Measurements from ENCODE around the gene DNASE1L2.

The DNASE1L2 gene

DNA sequence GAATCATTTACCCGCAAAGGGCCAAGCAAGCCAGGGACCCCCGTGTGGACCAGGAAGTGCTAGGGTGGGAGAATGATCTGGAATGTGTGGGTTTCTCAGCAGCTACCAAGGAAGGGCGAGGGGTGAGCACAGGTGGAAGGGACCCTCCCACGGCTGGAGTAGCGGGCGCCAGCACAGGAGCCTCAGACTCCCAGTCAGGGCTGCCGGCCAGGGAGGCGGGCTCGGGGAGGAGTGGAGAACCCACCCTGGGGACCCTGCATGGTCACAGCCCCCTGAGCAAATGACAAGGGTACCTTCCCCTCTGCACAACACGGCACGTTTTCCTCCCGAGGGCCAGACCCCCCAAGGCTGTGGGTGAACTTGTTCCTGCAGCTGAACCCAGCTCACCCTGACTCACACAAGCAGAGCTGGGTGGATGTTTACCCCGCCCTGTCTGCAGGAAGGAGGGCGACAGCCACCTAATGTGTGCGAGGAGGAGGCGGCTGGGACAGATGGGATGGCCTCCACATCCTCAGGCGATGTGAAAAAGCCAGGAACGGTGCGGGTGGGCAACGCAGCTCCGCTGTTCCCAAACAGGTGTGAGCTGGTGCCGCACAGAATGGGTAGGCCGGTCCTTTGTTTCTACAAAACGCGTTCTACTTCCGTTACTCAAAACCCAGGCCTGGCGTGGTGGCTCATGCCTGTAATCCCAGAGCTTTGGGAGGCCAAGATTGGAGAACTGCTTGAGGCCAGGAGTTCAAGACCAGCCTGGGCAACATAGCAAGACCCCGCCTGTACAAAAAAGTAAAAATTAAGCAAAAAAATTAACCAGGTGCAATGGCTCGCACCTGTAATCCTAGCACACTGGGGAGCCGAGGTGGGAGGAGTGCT lies 8.9 kb downstream of the DNASE1L2 start:
- TF ChIP-seq, protein P1, sequence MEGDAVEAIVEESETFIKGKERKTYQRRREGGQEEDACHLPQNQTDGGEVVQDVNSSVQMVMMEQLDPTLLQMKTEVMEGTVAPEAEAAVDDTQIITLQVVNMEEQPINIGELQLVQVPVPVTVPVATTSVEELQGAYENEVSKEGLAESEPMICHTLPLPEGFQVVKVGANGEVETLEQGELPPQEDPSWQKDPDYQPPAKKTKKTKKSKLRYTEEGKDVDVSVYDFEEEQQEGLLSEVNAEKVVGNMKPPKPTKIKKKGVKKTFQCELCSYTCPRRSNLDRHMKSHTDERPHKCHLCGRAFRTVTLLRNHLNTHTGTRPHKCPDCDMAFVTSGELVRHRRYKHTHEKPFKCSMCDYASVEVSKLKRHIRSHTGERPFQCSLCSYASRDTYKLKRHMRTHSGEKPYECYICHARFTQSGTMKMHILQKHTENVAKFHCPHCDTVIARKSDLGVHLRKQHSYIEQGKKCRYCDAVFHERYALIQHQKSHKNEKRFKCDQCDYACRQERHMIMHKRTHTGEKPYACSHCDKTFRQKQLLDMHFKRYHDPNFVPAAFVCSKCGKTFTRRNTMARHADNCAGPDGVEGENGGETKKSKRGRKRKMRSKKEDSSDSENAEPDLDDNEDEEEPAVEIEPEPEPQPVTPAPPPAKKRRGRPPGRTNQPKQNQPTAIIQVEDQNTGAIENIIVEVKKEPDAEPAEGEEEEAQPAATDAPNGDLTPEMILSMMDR (IDR thresholded peaks at IDR 0.05; ENCODE audit: low read depth, low read length) = no peak
- no peak for DNase-seq (ENCODE audit: low read depth, low spot score)
- H3K4me3 ChIP-seq (ENCODE audit: low read depth, low read length) = no peak overlapping the region
- in situ Hi-C loops (cut with HindIII; ENCODE audit: low sequenced_read_pairs) = no loop called here

DNA sequence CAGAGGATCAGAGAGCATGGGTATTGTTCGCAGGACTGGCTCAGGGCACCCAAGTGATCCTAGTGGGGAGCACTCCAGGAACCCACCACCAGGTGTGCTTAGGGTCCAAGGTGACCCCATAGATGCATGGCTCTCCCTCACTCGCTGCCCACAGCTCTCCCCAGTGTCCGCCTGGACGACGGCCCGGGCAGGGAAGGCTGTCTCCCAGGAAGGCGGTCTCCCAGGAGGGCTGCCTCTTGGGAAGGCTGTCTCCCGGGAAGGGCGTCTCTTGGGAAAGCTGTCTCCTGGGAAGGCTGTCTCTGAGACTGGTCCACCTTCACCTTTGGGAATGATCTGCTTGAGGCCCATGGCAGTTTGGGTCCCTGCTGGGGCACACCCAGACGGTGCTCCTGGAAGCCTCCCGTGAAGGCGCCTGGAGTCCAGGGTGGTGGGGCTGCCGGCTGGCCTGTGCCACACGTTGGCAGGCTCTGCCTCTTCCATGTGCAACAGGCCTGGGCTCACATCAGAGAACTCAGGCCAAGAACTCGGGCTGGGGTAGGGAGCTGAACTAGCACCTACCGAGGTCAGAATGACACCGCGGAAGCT lies 10.1 kb downstream of the DNASE1L2 start:
- H3K4me3 ChIP-seq (ENCODE audit: low read depth, low read length) = no peak overlapping the region
- no peak for DNase-seq (ENCODE audit: low read depth, low spot score)
- TF ChIP-seq, protein P1 (IDR thresholded peaks at IDR 0.05; ENCODE audit: low read depth, low read length) = no peak
- in situ Hi-C loops (cut with HindIII; ENCODE audit: low sequenced_read_pairs) = no loop called here

DNA sequence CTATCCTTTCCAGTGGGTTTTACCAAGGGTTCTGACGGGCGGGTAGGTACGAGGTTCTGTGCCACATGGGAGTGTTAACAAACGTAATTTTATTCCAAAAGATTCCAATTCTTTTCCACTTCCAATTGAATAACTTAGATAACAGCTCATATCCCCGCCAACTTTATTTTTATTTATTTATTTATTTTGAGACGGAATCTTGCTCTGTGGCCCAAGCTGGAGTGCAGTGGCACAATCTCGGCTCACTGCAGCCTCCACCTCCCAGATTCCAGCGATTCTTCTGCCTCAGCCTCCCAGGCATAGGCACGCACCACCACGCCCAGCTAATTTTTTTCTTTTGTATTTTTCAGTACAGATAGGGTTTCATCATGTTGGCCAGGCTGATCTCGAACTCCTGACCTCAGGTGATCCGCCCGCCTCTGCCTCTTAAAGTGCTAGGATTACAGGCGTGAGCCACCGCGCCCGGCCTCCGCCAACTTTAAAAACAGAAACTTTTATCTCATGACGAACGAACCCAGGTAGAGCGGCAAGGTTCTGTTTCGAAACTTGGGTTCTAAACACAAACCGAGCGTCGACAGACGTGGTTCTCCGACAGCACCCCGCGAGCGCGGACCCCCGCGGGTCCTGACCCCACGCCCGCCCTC lies 14.5 kb downstream of the DNASE1L2 start:
- in situ Hi-C loops (cut with HindIII; ENCODE audit: low sequenced_read_pairs) = no loop called here
- DNase-seq (ENCODE audit: low read depth, low spot score) = peak; percentile 24

DNA sequence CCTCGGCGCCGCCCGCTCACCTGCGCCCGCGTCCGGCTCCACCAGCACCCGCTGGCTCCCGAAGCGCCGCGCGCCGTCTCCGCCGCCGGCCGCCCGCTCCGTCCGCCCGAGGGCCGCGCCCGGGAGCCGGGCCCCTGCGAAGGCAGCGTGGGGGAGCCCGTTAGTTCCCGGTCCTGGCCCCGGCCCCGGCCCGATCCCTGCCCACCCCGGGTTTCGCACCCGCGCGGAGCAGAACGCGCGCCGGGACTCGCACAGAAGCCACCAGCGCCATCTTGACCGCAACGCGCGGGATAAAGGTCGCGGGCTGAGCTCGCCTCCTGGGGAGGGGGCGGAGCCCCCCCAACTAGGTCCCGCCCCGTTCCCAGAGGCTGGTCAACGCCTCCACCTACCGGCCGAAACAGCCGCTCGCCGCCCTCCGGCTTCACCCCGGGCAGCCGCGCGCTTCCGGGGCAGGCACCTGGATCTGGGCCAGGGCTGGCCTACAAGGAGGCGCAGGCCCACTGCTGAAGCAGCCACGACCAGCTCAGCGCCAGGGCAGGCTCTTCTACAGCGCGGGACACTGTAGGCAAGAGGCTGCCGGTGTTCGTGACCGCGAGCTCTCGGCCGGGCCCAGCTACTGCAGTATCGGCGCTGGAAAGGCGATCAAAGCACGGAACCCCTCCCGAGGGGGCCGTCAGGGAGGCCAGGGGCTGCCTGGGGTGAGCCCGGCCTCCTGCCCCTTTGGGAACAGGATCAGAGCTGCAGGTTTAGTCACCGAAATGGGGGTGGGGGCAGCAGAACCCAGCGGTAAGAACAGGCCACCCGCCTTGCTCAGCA lies 15.3 kb downstream of the DNASE1L2 start, which contains the start of gene ECI1:
Gene ECI1, minus strand, starts transcription at position 292 of the 816 bp plus-strand sequence. Its CDS starts 21 bp downstream, at position 271.
- in situ Hi-C loops (cut with HindIII; ENCODE audit: low sequenced_read_pairs) = no loop called here
- DNase-seq (ENCODE audit: low read depth, low spot score) = peak; percentile 96
- TF ChIP-seq, protein P1 (IDR thresholded peaks at IDR 0.05; ENCODE audit: low read depth, low read length) = peak; percentile 67
- peak within 1 kb of the TSS; percentile 68 for H3K4me3 ChIP-seq (ENCODE audit: low read depth, low read length)

More for the DNA sequence above, 14.5 kb downstream of the DNASE1L2 start:
- TF ChIP-seq, protein P1 (IDR thresholded peaks at IDR 0.05; ENCODE audit: low read depth, low read length) = no peak
- peak overlapping the region; percentile 68 for H3K4me3 ChIP-seq (ENCODE audit: low read depth, low read length)

DNA sequence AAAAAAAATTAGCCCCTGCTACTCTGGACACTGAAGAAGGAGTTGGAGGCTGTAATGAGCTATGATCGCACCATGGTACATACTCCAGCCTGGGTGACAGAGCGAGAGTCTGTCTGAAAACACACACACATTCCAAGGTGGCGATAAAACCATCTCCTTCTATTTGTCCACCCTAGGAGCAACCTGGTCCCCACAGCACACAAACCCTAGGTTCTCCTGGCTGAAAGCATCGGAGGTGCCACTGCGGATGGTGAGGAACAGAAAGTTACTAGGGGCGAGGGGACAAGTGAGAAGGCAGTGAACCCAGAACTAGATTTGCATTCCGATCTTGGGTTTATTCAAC lies 16.5 kb downstream of the DNASE1L2 start:
- H3K4me3 ChIP-seq (ENCODE audit: low read depth, low read length) = no peak overlapping the region
- TF ChIP-seq, protein P1 (IDR thresholded peaks at IDR 0.05; ENCODE audit: low read depth, low read length) = no peak
- no peak for DNase-seq (ENCODE audit: low read depth, low spot score)
- in situ Hi-C loops (cut with HindIII; ENCODE audit: low sequenced_read_pairs) = no loop called here

DNA sequence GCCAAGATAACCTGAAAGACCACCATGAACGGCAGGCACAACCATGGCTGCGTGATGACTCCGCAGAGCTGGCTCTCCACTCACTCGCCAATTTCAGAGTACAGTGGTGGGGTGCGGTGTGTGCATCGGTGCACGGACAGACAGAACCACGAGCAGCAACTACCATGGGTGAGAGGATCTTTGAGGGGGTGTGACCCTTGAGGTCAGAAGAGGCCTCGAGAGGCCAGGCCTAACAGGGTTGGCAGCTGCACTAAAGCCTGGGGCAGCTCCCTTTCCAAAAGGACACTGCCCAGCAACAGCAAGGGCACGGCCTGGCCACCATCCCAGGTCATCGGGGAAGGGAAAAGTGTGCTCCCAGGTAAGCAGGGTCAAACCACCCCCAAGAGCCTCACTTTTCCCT lies 17.0 kb downstream of the DNASE1L2 start:
- in situ Hi-C loops (cut with HindIII; ENCODE audit: low sequenced_read_pairs) = no loop called here
- no peak for DNase-seq (ENCODE audit: low read depth, low spot score)
- H3K4me3 ChIP-seq (ENCODE audit: low read depth, low read length) = no peak overlapping the region
- TF ChIP-seq, protein P1 (IDR thresholded peaks at IDR 0.05; ENCODE audit: low read depth, low read length) = no peak
